A673 (cell line): ENCODE data around the gene NECTIN4. TPM values are rescaled to one million over a fixed set of nuclear protein-coding genes. Genes with fewer than 3 reads are reported as not detected.

Experiments
- BruUV-seq: library from RNA; stranded (reverse); fragments of 400-500 nt; replicated peaks from 2 replicates; lab custom pipeline; 2021; lab: Mats Ljungman, UMichigan
- CTCF ChIA-PET: fragments of 300-600 bp; sonication (Branson Sonifier 250); formaldehyde crosslinking; loops from one replicate; lab custom pipeline; 2022; ENCODE audit warnings: antibody characterized with exemption; lab: Charles Lee
- POLR2A ChIA-PET: fragments of 300-600 bp; sonication (Branson Sonifier 250); formaldehyde crosslinking; loops from one replicate; lab custom pipeline; 2022; ENCODE audit warnings: antibody characterized with exemption; ENCODE audit not compliant: low non-redundant PET; lab: Charles Lee
- DNase-seq: peaks from one replicate; pipeline ENCODE4 v3.0.0-alpha.2; 2015; ENCODE audit warnings: low spot score
- H3K27ac ChIP-seq: fragments of 200-600 bp; sonication (generic); 2 replicates; pipeline ENCODE4 v1.5.1; 2016; ENCODE audit warnings: mixed run types, low read depth, mild to moderate bottlenecking, mixed read lengths, antibody characterized with exemption, low read length; ENCODE audit not compliant: poor library complexity, severe bottlenecking
- H3K27me3 ChIP-seq: fragments of 200-600 bp; sonication (generic); replicated peaks from 2 replicates; pipeline ENCODE4 v1.6.1; 2017; ENCODE audit warnings: mixed run types, low read depth, mild to moderate bottlenecking, mixed read lengths, antibody characterized with exemption, low read length; ENCODE audit not compliant: insufficient read depth, poor library complexity
- H3K36me3 ChIP-seq: fragments of 200-600 bp; sonication (generic); 2 replicates; pipeline ENCODE4 v1.6.1; 2016; ENCODE audit warnings: mixed run types, mild to moderate bottlenecking, mixed read lengths, antibody characterized with exemption, low read length; ENCODE audit not compliant: insufficient read depth, poor library complexity, severe bottlenecking
- H3K4me1 ChIP-seq: fragments of 200-600 bp; sonication (generic); 2 replicates; pipeline ENCODE4 v1.6.1; 2017; ENCODE audit warnings: mixed run types, mild to moderate bottlenecking, mixed read lengths, antibody characterized with exemption, low read length; ENCODE audit not compliant: insufficient read depth, poor library complexity, severe bottlenecking
- H3K4me3 ChIP-seq: fragments of 200-600 bp; sonication (generic); 2 replicates; pipeline ENCODE4 v1.5.1; 2016; ENCODE audit warnings: low read depth, mixed run types, mild to moderate bottlenecking, mixed read lengths, low read length; ENCODE audit not compliant: poor library complexity, severe bottlenecking
- H3K9me3 ChIP-seq: fragments of 200-600 bp; sonication (generic); 2 replicates; pipeline ENCODE4 v1.6.1; 2016; ENCODE audit warnings: mixed run types, low read depth, mild to moderate bottlenecking, mixed read lengths, antibody characterized with exemption, low read length; ENCODE audit not compliant: poor library complexity, severe bottlenecking
- CTCF ChIP-seq: fragments of 300-800, 200-600 bp; sonication (generic); conservative IDR thresholded peaks from 2 replicates; pipeline ENCODE4 v1.5.1; 2017; ENCODE audit warnings: low read depth, mild to moderate bottlenecking, antibody characterized with exemption, low read length, moderate library complexity, mixed read lengths
- EZH2 ChIP-seq: fragments of 200-600 bp; sonication (generic); IDR thresholded peaks from 2 replicates; pipeline ENCODE4 v1.6.1; 2017; ENCODE audit warnings: borderline replicate concordance, low read depth, mild to moderate bottlenecking, mixed read lengths, antibody characterized with exemption, low read length; ENCODE audit not compliant: poor library complexity, severe bottlenecking
- intact Hi-C: fragments of 100-400 bp; cut with micrococcal nuclease; formaldehyde crosslinking; loops from one replicate; pipeline ENCODE4 v1.10.0; 2022; ENCODE audit not compliant: unreplicated experiment
- total RNA-seq: library from RNA; stranded (reverse); gene quantifications from 2 replicates; pipeline ENCODE4 v1.2.3, GENCODE V29; 2021

The NECTIN4 gene
- total RNA-seq, 1 experiment from 2014 or later, result not detected

- Histone ChIP-seq H3K36me3 (no peaks in the 10 kb centered on the region), H3K27me3 (no peaks in the 10 kb centered on the region), H3K4me1 (no peaks in the 10 kb centered on the region), H3K9me3 (no peaks in the 10 kb centered on the region), H3K27ac (no peak overlapping the region), H3K4me3 (no peak overlapping the region)
- intact Hi-C loops, result no loop called here
- POLR2A ChIA-PET, result no interaction called here
- CTCF ChIA-PET, result no interaction called here
- no TSS peak for BruUV-seq
- no peak for DNase-seq
- no peak for TF ChIP-seq EZH2
- TF ChIP-seq CTCF, result no peak
These were observed 6.9 kb downstream of the NECTIN4 start for GRCh38 chr1:161082483-161082882.

DNA sequence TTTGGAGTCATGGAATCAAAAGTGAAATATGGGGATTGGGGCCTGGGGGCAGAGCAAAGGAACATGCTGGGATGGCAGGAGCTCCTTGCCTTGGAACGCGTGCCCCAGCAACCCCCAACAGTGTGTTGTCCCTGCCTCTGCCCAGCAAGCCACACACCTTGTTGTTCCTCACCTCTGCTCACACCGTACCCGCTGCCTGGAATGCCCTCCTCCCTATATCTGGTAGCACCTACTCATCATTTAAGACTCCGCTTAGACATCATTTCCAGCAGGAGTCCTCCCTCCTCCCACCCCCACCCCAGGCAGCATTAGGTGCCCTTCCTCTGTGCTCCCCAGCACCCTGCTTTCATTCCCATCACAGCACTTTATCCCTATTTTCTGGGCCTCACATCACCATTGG is 7.8 kb downstream of the NECTIN4 start:
- Histone ChIP-seq H3K4me3 (no peak overlapping the region), H3K27ac (no peak overlapping the region), H3K27me3 (no peaks in the 10 kb centered on the region), H3K4me1 (no peaks in the 10 kb centered on the region), H3K36me3 (no peaks in the 10 kb centered on the region), H3K9me3 (no peaks in the 10 kb centered on the region)
- intact Hi-C loops, result no loop called here
- POLR2A ChIA-PET, result no interaction called here
- BruUV-seq, result no TSS peak
- no peak for DNase-seq
- TF ChIP-seq CTCF (no peak), EZH2 (no peak)
- CTCF ChIA-PET, result no interaction called here

DNA sequence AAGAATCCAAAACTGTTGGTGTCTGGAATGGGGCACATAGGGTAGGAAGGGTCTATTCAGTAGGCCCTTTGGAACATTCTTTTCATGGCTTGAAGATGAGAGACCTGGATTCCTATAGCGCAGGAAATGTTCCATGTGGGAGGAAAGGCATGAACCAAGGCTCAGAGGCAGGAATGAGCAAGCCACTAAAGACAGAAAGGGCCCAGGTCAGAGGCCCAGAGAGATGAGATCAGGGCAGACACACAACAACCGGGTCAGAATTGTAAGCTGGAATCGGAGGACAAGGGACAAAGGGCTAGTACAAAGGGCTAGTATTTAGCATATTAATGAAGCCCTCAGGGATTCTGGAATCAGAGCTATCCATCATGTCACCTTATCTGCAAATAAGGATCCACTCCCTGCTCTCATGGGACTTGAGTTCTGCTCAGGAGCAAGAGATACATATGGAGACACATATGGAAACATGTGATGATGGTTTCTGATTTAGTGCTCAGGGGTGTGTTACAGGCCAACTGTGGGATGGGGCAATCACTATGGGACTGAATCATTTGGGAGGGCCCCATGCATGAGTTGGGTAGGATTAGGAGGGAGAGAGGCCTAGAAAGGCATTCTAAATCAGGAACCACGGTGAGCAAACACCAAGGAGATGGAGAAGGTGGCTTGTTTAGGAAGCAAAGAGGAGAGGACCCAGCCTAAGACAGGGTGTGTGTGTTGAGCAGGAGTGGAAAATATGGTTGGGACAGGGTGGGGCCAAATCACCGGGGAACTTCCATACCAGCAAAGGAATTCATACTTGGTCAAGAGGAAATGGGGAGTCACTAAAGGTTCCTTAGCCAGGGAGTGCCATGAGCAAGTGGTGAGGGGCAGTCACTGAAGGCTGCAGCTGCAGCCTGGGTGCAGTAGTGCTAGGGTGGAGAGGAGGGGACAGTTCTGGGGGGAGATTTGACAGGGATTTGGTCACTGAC is 8.6 kb downstream of the NECTIN4 start:
- POLR2A ChIA-PET, result no interaction called here
- no peak for TF ChIP-seq CTCF

More for the DNA sequence above, 8.6 kb downstream of the NECTIN4 start:
- Histone ChIP-seq H3K9me3 (no peaks in the 10 kb centered on the region), H3K27ac (no peak overlapping the region), H3K4me3 (no peak overlapping the region), H3K27me3 (no peaks in the 10 kb centered on the region), H3K4me1 (no peaks in the 10 kb centered on the region), H3K36me3 (no peaks in the 10 kb centered on the region)
- CTCF ChIA-PET, result no interaction called here
- no TSS peak for BruUV-seq
- intact Hi-C loops, result no loop called here
- no peak for DNase-seq
